HPDE6-E6E7 (cell line): Measurements from ENCODE around the gene OMG.
"Not testable (repeated sequence)": the region's sequence is repeated elsewhere in the genome, so short reads cannot be mapped to it uniquely, and the experiment has no call there.

Source experiments
- DNase-seq: peaks from one replicate; pipeline ENCODE4 v3.0.0; 2011; ENCODE audit warnings: missing footprints; ENCODE audit errors: extremely low spot score

Gene OMG

GRCh38 chr17:31297090-31297489, at the start of gene OMG:
Gene OMG (minus strand): TSS chr17:31297239. CDS start chr17:31296331, 908 bp downstream.
- DNase-seq = no peak

- not testable (repeated sequence) for DNase-seq
Measured at GRCh38 chr17:31345191-31345747, 48.2 kb upstream of the OMG start.

- DNase-seq = peak; percentile 20
Measured at GRCh38 chr17:31339906-31340661, 43.0 kb upstream of the OMG start.

- no peak for DNase-seq
Measured at GRCh38 chr17:31329221-31329620, 32.2 kb upstream of the OMG start.

- no peak for DNase-seq
Measured at GRCh38 chr17:31328160-31328535, 31.1 kb upstream of the OMG start.

GRCh38 chr17:31327534-31328159, 30.6 kb upstream of the OMG start:
- DNase-seq = peak; percentile 15

GRCh38 chr17:31323551-31323950, 26.5 kb upstream of the OMG start:
- no peak for DNase-seq

- no peak for DNase-seq
Measured at GRCh38 chr17:31321966-31322365, 24.9 kb upstream of the OMG start.

- no peak for DNase-seq
Measured at GRCh38 chr17:31321481-31321880, 24.4 kb upstream of the OMG start, which contains the start of gene EVI2A. Gene EVI2A (minus strand): TSS chr17:31321622. CDS start chr17:31319013, 2,609 bp downstream.

GRCh38 chr17:31320791-31321190, 23.8 kb upstream of the OMG start:
- DNase-seq = no peak

GRCh38 chr17:31320241-31320640, 23.2 kb upstream of the OMG start:
- no peak for DNase-seq

GRCh38 chr17:31318851-31319661, 22.0 kb upstream of the OMG start:
- DNase-seq = no peak

- DNase-seq = no peak
Measured at GRCh38 chr17:31318298-31318801, 21.3 kb upstream of the OMG start.

GRCh38 chr17:31314782-31315100, 17.7 kb upstream of the OMG start:
- DNase-seq = no peak

GRCh38 chr17:31313982-31314781, 17.1 kb upstream of the OMG start, which contains the start of gene EVI2B:
Gene EVI2B (minus strand): TSS chr17:31314054. CDS start chr17:31305609, 8,445 bp downstream.
- DNase-seq = peak; percentile 22

GRCh38 chr17:31312223-31312622, 15.2 kb upstream of the OMG start:
- not testable (repeated sequence) for DNase-seq

- no peak for DNase-seq
Measured at GRCh38 chr17:31311526-31311925, 14.5 kb upstream of the OMG start.

- no peak for DNase-seq
Measured at GRCh38 chr17:31310886-31311285, 13.8 kb upstream of the OMG start.

- no peak for DNase-seq
Measured at GRCh38 chr17:31310260-31310659, 13.2 kb upstream of the OMG start.

- no peak for DNase-seq
Measured at GRCh38 chr17:31309556-31309955, 12.5 kb upstream of the OMG start.
